Measurements from ENCODE around the gene SLC43A3. TPM values are rescaled to one million over a fixed set of nuclear protein-coding genes. Genes with fewer than 3 reads are reported as not detected.

SLC43A3 gene
- total and polyA plus RNA-seq, 9 of the 15 experiments (the other 6 are each of a cell fraction or from before 2014, with no cell fraction given) = 63.7 to 281 (median 139) TPM

DNA sequence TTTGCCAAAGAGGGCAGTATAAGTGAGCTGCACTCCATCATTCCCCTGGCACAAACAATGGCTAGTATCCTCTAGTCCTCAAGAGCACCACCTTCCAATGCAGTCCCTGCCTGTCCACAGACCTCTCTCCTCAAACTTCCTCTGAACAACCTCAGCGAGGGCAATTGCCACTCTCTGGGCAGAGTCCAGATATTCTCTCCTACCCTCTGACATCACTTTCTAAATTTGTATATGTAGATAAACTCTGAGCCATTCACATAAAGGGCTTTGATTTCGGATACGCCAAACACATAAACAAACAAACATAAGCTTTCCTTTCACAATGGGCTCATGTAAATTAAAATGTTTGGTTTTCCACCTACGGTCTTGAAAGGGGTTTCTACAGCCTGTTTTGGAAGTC is 3.0 kb upstream of the SLC43A3 start:
- FAIRE-seq (no peak), ATAC-seq (no peak), DNase-seq (ENCODE audit: extremely low read depth in 1 of 4, low spot score in 3 of 4) (no peak)
- intact Hi-C loops (cut with micrococcal nuclease) (no loop called here), in situ Hi-C loops (cut with MboI) (no loop called here)
- Histone ChIP-seq H3K4me3 (no peak overlapping the region), H3K9ac (ENCODE audit: insufficient read depth in 1 of 2, low read depth in 2 of 2, low read length in 2 of 2) (no peak overlapping the region), H3K4me2 (ENCODE audit: insufficient read depth, low read length) (no peak overlapping the region), H3K27ac (ENCODE audit: extremely low read depth, low read depth, low read length) (no peak overlapping the region), H3K9me1 (ENCODE audit: control insufficient read depth, insufficient read depth, low read length) (no peaks in the 10 kb centered on the region), H3K4me1 (replicated peaks in 1 of 2; ENCODE audit: control insufficient read depth in 2 of 2, insufficient read depth in 2 of 2, low read length in 2 of 2) (peaks cover 38 to 71% of the 10 kb centered on the region in 2 experiments), H3K36me3 (ENCODE audit: control insufficient read depth, insufficient read depth, low read length) (peaks cover 16% of the 10 kb centered on the region), H3K79me2 (ENCODE audit: control insufficient read depth, insufficient read depth, low read length) (peaks cover 23% of the 10 kb centered on the region), H3K27me3 (ENCODE audit: control insufficient read depth in 2 of 2, insufficient read depth in 2 of 2, low read length in 2 of 2) (no peaks in the 10 kb centered on the region), H4K20me1 (replicated peaks; ENCODE audit: control insufficient read depth, insufficient read depth, low read length) (no peaks in the 10 kb centered on the region), H3K9me3 (replicated peaks; ENCODE audit: control insufficient read depth, insufficient read depth, low read depth, low read length) (no peaks in the 10 kb centered on the region), H2AFZ (ENCODE audit: low read depth, low read length) (no peak overlapping the region)
- WGBS (ENCODE audit: insufficient coverage, low coverage, missing lambda C conversion rate) = 45% methylated on average over 4 of the region's 4 CpGs
- ChIA-PET POLR2A (interaction anchor here (0.5 to 1.7 kb wide), 4 partner anchors 10 to 204 kb away, joined by 3 to 8 read pairs (median 4); no protein-coding TSS in a partner anchor), CTCF (ENCODE audit: low intra/inter-chr PET ratio) (no interaction called here)
- BruUV-seq (replicated peaks) = no TSS peak
- no peak for TF ChIP-seq NR4A1 (CRISPR knock-in tag; IDR thresholded peaks at IDR 0.05)
- no peak for TF ChIP-seq NR4A1 (tag; IDR thresholded peaks at IDR 0.05)
- no peak for TF ChIP-seq ZSCAN32 (CRISPR knock-in tag; IDR thresholded peaks at IDR 0.05)
- TF ChIP-seq ZNF175 (CRISPR knock-in tag; IDR thresholded peaks at IDR 0.05; ENCODE audit: low read depth) = no peak
- no peak for TF ChIP-seq NR1H2 (CRISPR knock-in tag; IDR thresholded peaks at IDR 0.05)
- no peak for TF ChIP-seq JUND (IDR thresholded peaks at IDR 0.05; ENCODE audit: borderline replicate concordance, low read depth, low read length)
- no peak for TF ChIP-seq JUND (tag; IDR thresholded peaks at IDR 0.05; ENCODE audit: borderline replicate concordance, low read depth, low read length)
- no peak for TF ChIP-seq MEIS2 (IDR thresholded peaks at IDR 0.05; ENCODE audit: partially characterized antibody)
- no peak for TF ChIP-seq PYGO2 (tag; IDR thresholded peaks at IDR 0.05)
- TF ChIP-seq ZEB2 (IDR thresholded peaks at IDR 0.05) = no peak
- TF ChIP-seq TFAM (CRISPR knock-in tag; conservative IDR thresholded peaks at IDR 0.05) = no peak
- TF ChIP-seq NUFIP1 (IDR thresholded peaks at IDR 0.05; ENCODE audit: partially characterized antibody) = no peak
- TF ChIP-seq MITF (IDR thresholded peaks at IDR 0.05) = no peak
- TF ChIP-seq CHCHD3 (CRISPR knock-in tag; IDR thresholded peaks at IDR 0.05) = no peak
- TF ChIP-seq BCL6 (CRISPR knock-in tag; IDR thresholded peaks at IDR 0.05) = no peak
- no peak for TF ChIP-seq MIER1 (IDR thresholded peaks at IDR 0.05; ENCODE audit: low read depth)

Data from K562 (cell line).